H9 (cell line): Measurements from ENCODE around the gene SRC. TPM values are rescaled to one million over a fixed set of nuclear protein-coding genes. Genes with fewer than 3 reads are reported as not detected.

Experiments
- DNase-seq: peaks from one replicate; pipeline ENCODE4 v3.0.0-alpha.2; 2017
- H2AFZ ChIP-seq: one replicate; pipeline ENCODE4 v1.6.1; 2013; ENCODE audit warnings: mild to moderate bottlenecking, low read length, control low read depth, moderate library complexity
- H2AK5ac ChIP-seq: 2 replicates; pipeline ENCODE4 v1.6.1; 2013; ENCODE audit warnings: low read length, control low read depth, mixed read lengths; ENCODE audit not compliant: insufficient read length
- H2BK120ac ChIP-seq: one replicate; pipeline ENCODE4 v1.6.1; 2013; ENCODE audit warnings: low read depth, mild to moderate bottlenecking, low read length, control low read depth, inconsistent platforms; ENCODE audit not compliant: poor library complexity, severe bottlenecking
- H2BK12ac ChIP-seq: 2 replicates; pipeline ENCODE4 v1.6.1; 2013; ENCODE audit warnings: low read length, control low read depth, mixed read lengths, low read depth; ENCODE audit not compliant: insufficient read length
- H2BK15ac ChIP-seq: 2 replicates; pipeline ENCODE4 v1.6.1; 2013; ENCODE audit warnings: low read depth, low read length, control low read depth
- H2BK20ac ChIP-seq: one replicate; pipeline ENCODE4 v1.6.1; 2013; ENCODE audit warnings: low read depth, mild to moderate bottlenecking, low read length, control low read depth, inconsistent platforms; ENCODE audit not compliant: poor library complexity, severe bottlenecking
- H2BK5ac ChIP-seq: 2 replicates; pipeline ENCODE4 v1.6.1; 2013; ENCODE audit warnings: low read length, control low read depth, mixed read lengths; ENCODE audit not compliant: insufficient read length
- H3K14ac ChIP-seq: 2 replicates; pipeline ENCODE4 v1.6.1; 2013; ENCODE audit warnings: low read length, control low read depth; ENCODE audit not compliant: insufficient read depth
- H3K18ac ChIP-seq: 2 replicates; pipeline ENCODE4 v1.6.1; 2013; ENCODE audit warnings: low read depth, mild to moderate bottlenecking, mixed read lengths, low read length, control low read depth; ENCODE audit not compliant: insufficient read length
- H3K23ac ChIP-seq: 2 replicates; pipeline ENCODE4 v1.6.1; 2013; ENCODE audit warnings: low read length, control low read depth, mixed read lengths, low read depth; ENCODE audit not compliant: insufficient read length
- H3K23me2 ChIP-seq: 2 replicates; pipeline ENCODE4 v1.6.1; 2013; ENCODE audit warnings: low read depth, mild to moderate bottlenecking, mixed read lengths, low read length, control low read depth; ENCODE audit not compliant: insufficient read length, poor library complexity, severe bottlenecking
- H3K27ac ChIP-seq: 2 replicates; pipeline ENCODE4 v1.5.1; 2013; ENCODE audit warnings: low read length, control low read depth, mixed read lengths, low read depth; ENCODE audit not compliant: insufficient read length
- H3K27me3 ChIP-seq: 2 replicates; pipeline ENCODE4 v1.6.1; 2013; ENCODE audit warnings: low read length, control low read depth, inconsistent platforms; ENCODE audit not compliant: insufficient read depth
- H3K4ac ChIP-seq: 2 replicates; pipeline ENCODE4 v1.6.1; 2013; ENCODE audit warnings: low read depth, mild to moderate bottlenecking, control low read depth, inconsistent platforms, low read length, moderate library complexity
- H3K4me1 ChIP-seq: 2 replicates; pipeline ENCODE4 v1.6.1; 2013; ENCODE audit warnings: low read length, control low read depth, inconsistent platforms; ENCODE audit not compliant: insufficient read depth
- H3K4me2 ChIP-seq: 2 replicates; pipeline ENCODE4 v1.6.1; 2013; ENCODE audit warnings: low read length, control low read depth, mixed read lengths; ENCODE audit not compliant: insufficient read length, insufficient read depth
- H3K56ac ChIP-seq: 2 replicates; pipeline ENCODE4 v1.6.1; 2013; ENCODE audit warnings: low read depth, mild to moderate bottlenecking, mixed read lengths, low read length, control low read depth; ENCODE audit not compliant: insufficient read length
- H3K79me1 ChIP-seq: 2 replicates; pipeline ENCODE4 v1.6.1; 2013; ENCODE audit warnings: low read depth, mild to moderate bottlenecking, moderate library complexity, low read length, control low read depth, inconsistent platforms; ENCODE audit not compliant: insufficient read depth, poor library complexity, severe bottlenecking
- H3K79me2 ChIP-seq: 2 replicates; pipeline ENCODE4 v1.6.1; 2013; ENCODE audit warnings: low read length, control low read depth, inconsistent platforms; ENCODE audit not compliant: insufficient read depth
- H3K9ac ChIP-seq: 2 replicates; pipeline ENCODE4 v1.6.1; 2013; ENCODE audit warnings: low read length, control low read depth, mixed read lengths; ENCODE audit not compliant: insufficient read length; ENCODE audit errors: extremely low read depth
- H3K9me3 ChIP-seq: one replicate; pipeline ENCODE4 v1.6.1; 2013; ENCODE audit warnings: low read depth, low read length, inconsistent platforms; ENCODE audit not compliant: control insufficient read depth
- H3T11ph ChIP-seq: one replicate; pipeline ENCODE4 v1.6.1; 2013; ENCODE audit warnings: mild to moderate bottlenecking, low read length, control low read depth, inconsistent platforms
- H4K20me1 ChIP-seq: one replicate; pipeline ENCODE4 v1.6.1; 2013; ENCODE audit not compliant: control insufficient read depth, insufficient read length, insufficient read depth
- H4K5ac ChIP-seq: 2 replicates; pipeline ENCODE4 v1.6.1; 2013; ENCODE audit warnings: low read depth, mild to moderate bottlenecking, mixed read lengths, low read length, control low read depth; ENCODE audit not compliant: insufficient read length
- H4K8ac ChIP-seq: replicated peaks from 2 replicates; pipeline ENCODE4 v1.6.1; 2013; ENCODE audit warnings: low read length, control low read depth, mixed read lengths, low read depth; ENCODE audit not compliant: insufficient read length
- H4K91ac ChIP-seq: 2 replicates; pipeline ENCODE4 v1.6.1; 2013; ENCODE audit warnings: low read depth, mild to moderate bottlenecking, moderate library complexity, mixed read lengths, low read length, control low read depth; ENCODE audit not compliant: insufficient read length
- H3K27ac Mint-ChIP-seq, 3 experiments: 2 replicates in 2 of 3; 3 replicates in 1 of 3; pipeline ENCODE4 v1.8.0; 2020 to 2021; ENCODE audit warnings: mixed read lengths in 3 of 3, mild to moderate bottlenecking in 1 of 3, moderate library complexity in 1 of 3
- H3K27me3 Mint-ChIP-seq: 2 replicates; pipeline ENCODE4 v1.8.0; 2021; ENCODE audit warnings: low read depth, mild to moderate bottlenecking, moderate library complexity, mixed read lengths
- H3K36me3 Mint-ChIP-seq, 3 experiments: 2 replicates in 2 of 3; 3 replicates in 1 of 3; pipeline ENCODE4 v1.8.0; 2020 to 2021; ENCODE audit warnings: low read depth in 3 of 3, mixed read lengths in 3 of 3; ENCODE audit not compliant: insufficient read depth in 1 of 3
- H3K4me1 Mint-ChIP-seq, 2 experiments: 2 replicates each; pipeline ENCODE4 v1.8.0; 2020; ENCODE audit warnings: mixed read lengths in 2 of 2
- H3K4me3 Mint-ChIP-seq, 2 experiments: 2 replicates in 1 of 2; 3 replicates in 1 of 2; pipeline ENCODE4 v1.8.0; 2020 to 2021; ENCODE audit warnings: mild to moderate bottlenecking in 2 of 2, mixed read lengths in 2 of 2, moderate library complexity in 1 of 2
- H3K9me3 Mint-ChIP-seq, 2 experiments: 2 replicates in 1 of 2; 3 replicates in 1 of 2; pipeline ENCODE4 v1.8.0; 2020; ENCODE audit warnings: mild to moderate bottlenecking in 2 of 2, mixed read lengths in 2 of 2, moderate library complexity in 1 of 2
- CTCF ChIP-seq: fragments of 200-600 bp; sonication (generic); conservative IDR thresholded peaks from 3 replicates; pipeline ENCODE4 v1.8.0; 2021; ENCODE audit warnings: antibody characterized with exemption, mild to moderate bottlenecking
- WGBS: extraction: QIAGEN DNeasy Blood & Tissue Kit; methylation state at CpG from one replicate; pipeline ENCODE4 v1.1.7; 2013; ENCODE audit warnings: missing lambda C conversion rate, low lambda C conversion rate, mixed read lengths; ENCODE audit not compliant: insufficient read length; ENCODE audit errors: extremely low coverage; 5-methylcytosine and 5-hydroxymethylcytosine counted together
- total RNA-seq: library from RNA; stranded (reverse); gene quantifications from 2 replicates; pipeline ENCODE4 v1.2.1, GENCODE V29; 2021

The SRC gene
- total RNA-seq, 1 experiment from 2014 or later, result 44.5 TPM

- no peaks in the 10 kb centered on the region for H3K27me3 ChIP-seq
- H3K4me1 ChIP-seq, result no peaks in the 10 kb centered on the region
- H2BK120ac ChIP-seq, result no peak overlapping the region
- H3K23ac ChIP-seq, result no peak overlapping the region
- H3K4ac ChIP-seq, result no peak overlapping the region
- no peak overlapping the region for H3K56ac ChIP-seq
- H3K14ac ChIP-seq, result no peak overlapping the region
- no peak for DNase-seq
- H3K4me2 ChIP-seq, result no peak overlapping the region
- H2BK20ac ChIP-seq, result no peak overlapping the region
- no CpG with 5 or more reads among the region's 24 CpGs for WGBS
- H3K9me3 Mint-ChIP-seq, result no peaks in the 10 kb centered on the region; a peak in 1 of 5 replicates
- H2BK5ac ChIP-seq, result no peak overlapping the region
- H3K4me1 Mint-ChIP-seq, result peaks cover 7 to 9% of the 10 kb centered on the region in 2 experiments
- H3K79me2 ChIP-seq, result no peaks in the 10 kb centered on the region; the same call in 1 of the 2 replicates
- no peak overlapping the region for H3K27ac ChIP-seq
- no peak overlapping the region for H2AFZ ChIP-seq
- H2BK15ac ChIP-seq, result no peak overlapping the region
- no peaks in the 10 kb centered on the region for H3K9me3 ChIP-seq
- no peaks in the 10 kb centered on the region for H4K20me1 ChIP-seq
- H3K36me3 Mint-ChIP-seq, result peaks cover 17 to 36% (median 29%) of the 10 kb centered on the region in 3 experiments
- H3K23me2 ChIP-seq, result no peaks in the 10 kb centered on the region
- no peak for TF ChIP-seq CTCF
- no peaks in the 10 kb centered on the region for H3K27me3 Mint-ChIP-seq
- H3K18ac ChIP-seq, result no peak overlapping the region
- H4K5ac ChIP-seq, result no peak overlapping the region
- H2BK12ac ChIP-seq, result no peak overlapping the region
- H2AK5ac ChIP-seq, result no peak overlapping the region
- H4K8ac ChIP-seq, result no peak overlapping the region
- peaks cover 3% of the 10 kb centered on the region for H3K79me1 ChIP-seq
- no peak overlapping the region for H4K91ac ChIP-seq
- H3K4me3 Mint-ChIP-seq, result no peak overlapping the region
- H3K9ac ChIP-seq, result no peak overlapping the region
- H3K27ac Mint-ChIP-seq, result peak overlapping the region in 2 of 3 experiments; percentile 40 to 83; a peak in 2 of 7 replicates
- H3T11ph ChIP-seq, result no peak overlapping the region
These were observed 17.5 kb downstream of the SRC start for GRCh38 chr20:37363221-37364012.
